ENCODE data around the gene CCDC136.
A peak's percentile ranks its signal among the peaks of the same experiment; 100 is the strongest.

CCDC136 gene

GRCh38 chr7:128801667-128802418 lies 10.1 kb downstream of the CCDC136 start:
- DNase-seq = no peak
- H3K27ac Mint-ChIP-seq = no peak overlapping the region

GRCh38 chr7:128804484-128804883 lies 12.7 kb downstream of the CCDC136 start:
- H3K9me3 Mint-ChIP-seq = no peaks in the 10 kb centered on the region
- H3K4me1 Mint-ChIP-seq = peaks cover 20% of the 10 kb centered on the region
- no peaks in the 10 kb centered on the region for H3K27me3 Mint-ChIP-seq (ENCODE audit: low read depth, poor library complexity)

More at GRCh38 chr7:128801667-128802418, 10.1 kb downstream of the CCDC136 start:
- Mint-ChIP-seq H3K27me3 (ENCODE audit: low read depth, poor library complexity) (no peaks in the 10 kb centered on the region), H3K36me3 (ENCODE audit: low read depth) (peaks cover 65% of the 10 kb centered on the region), H3K4me3 (no peak overlapping the region), H3K9me3 (peaks cover 5% of the 10 kb centered on the region), H3K4me1 (peaks cover 29% of the 10 kb centered on the region)
- TF ChIP-seq, protein P1, sequence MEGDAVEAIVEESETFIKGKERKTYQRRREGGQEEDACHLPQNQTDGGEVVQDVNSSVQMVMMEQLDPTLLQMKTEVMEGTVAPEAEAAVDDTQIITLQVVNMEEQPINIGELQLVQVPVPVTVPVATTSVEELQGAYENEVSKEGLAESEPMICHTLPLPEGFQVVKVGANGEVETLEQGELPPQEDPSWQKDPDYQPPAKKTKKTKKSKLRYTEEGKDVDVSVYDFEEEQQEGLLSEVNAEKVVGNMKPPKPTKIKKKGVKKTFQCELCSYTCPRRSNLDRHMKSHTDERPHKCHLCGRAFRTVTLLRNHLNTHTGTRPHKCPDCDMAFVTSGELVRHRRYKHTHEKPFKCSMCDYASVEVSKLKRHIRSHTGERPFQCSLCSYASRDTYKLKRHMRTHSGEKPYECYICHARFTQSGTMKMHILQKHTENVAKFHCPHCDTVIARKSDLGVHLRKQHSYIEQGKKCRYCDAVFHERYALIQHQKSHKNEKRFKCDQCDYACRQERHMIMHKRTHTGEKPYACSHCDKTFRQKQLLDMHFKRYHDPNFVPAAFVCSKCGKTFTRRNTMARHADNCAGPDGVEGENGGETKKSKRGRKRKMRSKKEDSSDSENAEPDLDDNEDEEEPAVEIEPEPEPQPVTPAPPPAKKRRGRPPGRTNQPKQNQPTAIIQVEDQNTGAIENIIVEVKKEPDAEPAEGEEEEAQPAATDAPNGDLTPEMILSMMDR (IDR thresholded peaks at IDR 0.05) = no peak

DNA sequence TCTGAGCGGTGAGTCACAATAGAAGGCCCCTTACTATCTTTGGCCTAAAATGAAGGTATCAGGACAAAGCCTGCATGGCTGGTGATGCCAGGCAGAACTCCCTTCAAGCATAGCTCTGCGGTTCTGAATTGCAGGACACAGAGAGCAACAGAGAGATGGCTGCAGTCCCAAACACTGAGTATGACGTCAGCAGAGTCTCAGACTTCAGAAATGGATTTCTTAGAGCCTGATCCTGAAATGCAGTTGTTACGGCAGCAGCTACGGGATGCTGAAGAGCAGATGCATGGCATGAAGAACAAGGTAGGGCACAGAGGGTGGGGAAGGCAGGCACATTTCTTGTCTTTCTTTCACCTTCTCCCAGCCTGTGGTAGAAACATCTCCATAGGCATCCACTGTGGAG lies 13.5 kb downstream of the CCDC136 start:
- TF ChIP-seq, protein P1 (IDR thresholded peaks at IDR 0.05) = no peak
- no peaks in the 10 kb centered on the region for H3K9me3 Mint-ChIP-seq
- peaks cover 16% of the 10 kb centered on the region for H3K4me1 Mint-ChIP-seq

More at GRCh38 chr7:128804484-128804883, 12.7 kb downstream of the CCDC136 start:
- no peak overlapping the region for H3K4me3 Mint-ChIP-seq
- H3K27ac Mint-ChIP-seq = peak overlapping the region; percentile 91
- H3K36me3 Mint-ChIP-seq (ENCODE audit: low read depth) = peaks cover 55% of the 10 kb centered on the region
- no peak for DNase-seq
- TF ChIP-seq, protein P1 (IDR thresholded peaks at IDR 0.05) = no peak

DNA sequence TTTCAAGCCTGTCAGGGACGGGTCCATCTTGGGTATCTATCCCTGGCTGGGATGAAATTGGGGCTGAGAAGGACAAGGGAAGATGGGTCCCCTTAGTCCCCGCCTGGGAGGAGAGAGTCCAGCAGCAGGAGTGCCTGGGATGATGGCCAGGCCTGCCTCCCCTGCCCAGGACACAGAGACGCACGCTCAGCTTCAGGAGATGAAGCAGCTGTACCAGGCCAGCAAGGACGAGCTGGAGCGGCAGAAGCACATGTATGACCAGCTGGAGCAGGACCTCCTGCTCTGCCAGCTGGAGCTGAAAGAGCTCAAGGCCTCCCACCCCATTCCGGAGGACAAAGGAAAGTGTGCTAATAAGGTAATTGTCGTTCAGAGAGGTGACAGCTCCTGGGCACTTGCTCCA lies 15.4 kb downstream of the CCDC136 start:
- H3K4me1 Mint-ChIP-seq = peaks cover 16% of the 10 kb centered on the region
- DNase-seq = no peak
- H3K27me3 Mint-ChIP-seq (ENCODE audit: low read depth, poor library complexity) = no peaks in the 10 kb centered on the region
- no peak overlapping the region for H3K27ac Mint-ChIP-seq
- H3K9me3 Mint-ChIP-seq = no peaks in the 10 kb centered on the region
- no peak overlapping the region for H3K4me3 Mint-ChIP-seq
- TF ChIP-seq, protein P1 (IDR thresholded peaks at IDR 0.05) = no peak
- H3K36me3 Mint-ChIP-seq (ENCODE audit: low read depth) = peaks cover 43% of the 10 kb centered on the region

More for the DNA sequence above, 13.5 kb downstream of the CCDC136 start:
- Mint-ChIP-seq H3K27me3 (ENCODE audit: low read depth, poor library complexity) (no peaks in the 10 kb centered on the region), H3K36me3 (ENCODE audit: low read depth) (peaks cover 55% of the 10 kb centered on the region), H3K27ac (no peak overlapping the region), H3K4me3 (no peak overlapping the region)
- no peak for DNase-seq

GRCh38 chr7:128809363-128809762 lies 17.6 kb downstream of the CCDC136 start:
- Mint-ChIP-seq H3K4me3 (no peak overlapping the region), H3K4me1 (peaks cover 10% of the 10 kb centered on the region), H3K36me3 (ENCODE audit: low read depth) (peaks cover 38% of the 10 kb centered on the region), H3K27ac (no peak overlapping the region), H3K9me3 (no peaks in the 10 kb centered on the region), H3K27me3 (ENCODE audit: low read depth, poor library complexity) (no peaks in the 10 kb centered on the region)
- TF ChIP-seq, protein P1 (IDR thresholded peaks at IDR 0.05) = no peak
- no peak for DNase-seq

DNA sequence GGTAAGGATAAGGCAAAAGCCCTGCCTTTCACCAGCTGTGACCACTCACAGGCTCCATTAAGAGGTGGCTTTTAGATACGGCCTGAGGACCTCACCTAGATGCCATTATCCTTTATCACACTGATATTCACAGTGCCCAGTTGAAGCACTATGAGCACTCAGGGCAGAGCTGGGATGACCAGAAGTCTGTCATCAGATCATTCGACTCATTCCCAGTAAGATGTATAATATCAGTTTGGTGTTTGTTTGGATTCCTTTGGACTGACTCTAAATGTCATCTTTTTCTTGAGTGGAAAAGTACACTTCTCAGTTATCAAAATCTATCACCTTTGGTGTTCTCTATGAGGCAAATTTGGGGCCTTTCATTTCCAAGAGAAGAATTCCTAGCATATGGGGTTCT lies 18.7 kb downstream of the CCDC136 start:
- TF ChIP-seq, protein P1 (IDR thresholded peaks at IDR 0.05) = no peak
- no peaks in the 10 kb centered on the region for H3K4me1 Mint-ChIP-seq
- H3K36me3 Mint-ChIP-seq (ENCODE audit: low read depth) = peaks cover 37% of the 10 kb centered on the region
- DNase-seq = no peak
- no peaks in the 10 kb centered on the region for H3K9me3 Mint-ChIP-seq
- H3K27ac Mint-ChIP-seq = no peak overlapping the region
- H3K27me3 Mint-ChIP-seq (ENCODE audit: low read depth, poor library complexity) = no peaks in the 10 kb centered on the region
- no peak overlapping the region for H3K4me3 Mint-ChIP-seq

Data from nephron progenitor cell (in vitro differentiated cells).